ENCODE measurements around the gene UPK2. TPM values are rescaled to one million over a fixed set of nuclear protein-coding genes. Genes with fewer than 3 reads are reported as not detected.
A peak's percentile ranks its signal among the peaks of the same experiment; 100 is the strongest.

UPK2 gene
- total and polyA plus RNA-seq, 2 of the 13 experiments (the other 11 are each of a cell fraction or from before 2014, with no cell fraction given), result not detected

- peak; percentile 88 for TF ChIP-seq NCOA2 (CRISPR knock-in tag; IDR thresholded peaks at IDR 0.05)
- peak; percentile 98 for TF ChIP-seq ZNF646 (CRISPR knock-in tag; IDR thresholded peaks at IDR 0.05)
- no peak for TF ChIP-seq ZNF564 (CRISPR knock-in tag; IDR thresholded peaks at IDR 0.05)
- TF ChIP-seq ZNF367 (CRISPR knock-in tag; IDR thresholded peaks at IDR 0.05; ENCODE audit: borderline replicate concordance), result no peak
- TF ChIP-seq KDM5B (CRISPR knock-in tag; IDR thresholded peaks at IDR 0.05; ENCODE audit: borderline replicate concordance), result no peak
- 0 out of 2 replicates have a peak, but pooled peaks have one; percentile 32 for TF ChIP-seq ZNF136 (CRISPR knock-in tag; IDR thresholded peaks at IDR 0.05; ENCODE audit: low read depth)
- TF ChIP-seq ETV6 (CRISPR knock-in tag; conservative IDR thresholded peaks at IDR 0.05), result peak; percentile 37; the same call in 1 of the 2 replicates
- no peak for TF ChIP-seq XRCC5 (optimal IDR thresholded peaks at IDR 0.05; ENCODE audit: low read length)
- no peak for TF ChIP-seq ZNF841 (CRISPR knock-in tag; IDR thresholded peaks at IDR 0.05; ENCODE audit: borderline replicate concordance)
- TF ChIP-seq, protein P1, sequence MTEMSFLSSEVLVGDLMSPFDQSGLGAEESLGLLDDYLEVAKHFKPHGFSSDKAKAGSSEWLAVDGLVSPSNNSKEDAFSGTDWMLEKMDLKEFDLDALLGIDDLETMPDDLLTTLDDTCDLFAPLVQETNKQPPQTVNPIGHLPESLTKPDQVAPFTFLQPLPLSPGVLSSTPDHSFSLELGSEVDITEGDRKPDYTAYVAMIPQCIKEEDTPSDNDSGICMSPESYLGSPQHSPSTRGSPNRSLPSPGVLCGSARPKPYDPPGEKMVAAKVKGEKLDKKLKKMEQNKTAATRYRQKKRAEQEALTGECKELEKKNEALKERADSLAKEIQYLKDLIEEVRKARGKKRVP (CRISPR knock-in tag; IDR thresholded peaks at IDR 0.05), result peak in 1 of 2 experiments; percentile 12; a peak in 1 of 4 replicates
- TF ChIP-seq TSC22D2 (CRISPR knock-in tag; IDR thresholded peaks at IDR 0.05; ENCODE audit: borderline replicate concordance), result 0 out of 2 replicates have a peak, but pooled peaks have one; percentile 67
- no peak for TF ChIP-seq DR1 (CRISPR knock-in tag; IDR thresholded peaks at IDR 0.05)
- TF ChIP-seq BORCS8-MEF2B (CRISPR knock-in tag; IDR thresholded peaks at IDR 0.05), result no peak; the same call in 1 of the 2 replicates
- TF ChIP-seq RARG (CRISPR knock-in tag; IDR thresholded peaks at IDR 0.05; ENCODE audit: low read depth), result no peak
- peak; percentile 55; the same call in 1 of the 2 replicates for TF ChIP-seq ZNF652 (CRISPR knock-in tag; IDR thresholded peaks at IDR 0.05; ENCODE audit: borderline replicate concordance, low read depth)
- TF ChIP-seq, protein P2, sequence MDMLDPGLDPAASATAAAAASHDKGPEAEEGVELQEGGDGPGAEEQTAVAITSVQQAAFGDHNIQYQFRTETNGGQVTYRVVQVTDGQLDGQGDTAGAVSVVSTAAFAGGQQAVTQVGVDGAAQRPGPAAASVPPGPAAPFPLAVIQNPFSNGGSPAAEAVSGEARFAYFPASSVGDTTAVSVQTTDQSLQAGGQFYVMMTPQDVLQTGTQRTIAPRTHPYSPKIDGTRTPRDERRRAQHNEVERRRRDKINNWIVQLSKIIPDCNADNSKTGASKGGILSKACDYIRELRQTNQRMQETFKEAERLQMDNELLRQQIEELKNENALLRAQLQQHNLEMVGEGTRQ (IDR thresholded peaks at IDR 0.05; ENCODE audit: low read depth, low read length), result no peak
- TF ChIP-seq, protein P2 (CRISPR knock-in tag; IDR thresholded peaks at IDR 0.05; ENCODE audit: borderline replicate concordance), result no peak
Measured at GRCh38 chr11:118921121-118921928, 34.8 kb upstream of the UPK2 start (continued).

Measured in HepG2 (cell line).